Activated CD8-positive, alpha-beta memory T cell treated with anti-CD3 and anti-CD28 coated beads for 1 hour (primary cell): ENCODE data around the gene PDE9A.

ENCODE experiments used
- DNase-seq, 2 donors: peaks; one replicate each; pipeline ENCODE4 v3.0.0-alpha.2; 2020; ENCODE audit warnings: low read depth in 1 of 2; ENCODE audit errors: extremely low read depth in 1 of 2

PDE9A gene

DNA sequence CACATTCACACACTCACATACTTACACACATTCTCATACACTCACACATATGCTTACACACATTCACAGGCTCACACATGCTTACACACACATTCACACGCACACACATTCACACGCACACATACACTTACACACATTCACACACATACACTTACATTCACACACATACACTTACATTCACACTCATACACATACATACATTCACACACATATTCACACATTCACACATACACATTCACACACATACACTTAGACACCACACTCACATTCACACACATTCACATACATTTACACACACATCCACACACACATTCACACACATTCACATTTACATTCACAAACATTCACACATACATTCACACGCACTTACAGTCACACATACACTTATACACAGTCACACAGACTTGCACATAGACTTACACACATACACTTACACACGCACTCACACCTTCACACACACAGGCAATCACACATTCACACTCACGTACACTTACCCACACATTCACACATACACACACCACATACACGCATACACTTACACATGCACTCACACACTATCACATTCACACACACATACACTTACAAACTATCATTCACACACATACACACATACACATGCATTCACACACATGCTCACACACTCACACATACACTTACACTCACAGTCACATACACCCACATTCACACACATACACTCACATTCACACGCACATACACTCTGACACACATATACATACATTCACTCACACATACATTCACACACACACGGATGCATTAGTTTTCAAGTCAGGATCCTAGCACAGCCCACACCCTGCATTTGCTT, 16.8 kb downstream of the PDE9A start:
- DNase-seq, result no peak

DNA sequence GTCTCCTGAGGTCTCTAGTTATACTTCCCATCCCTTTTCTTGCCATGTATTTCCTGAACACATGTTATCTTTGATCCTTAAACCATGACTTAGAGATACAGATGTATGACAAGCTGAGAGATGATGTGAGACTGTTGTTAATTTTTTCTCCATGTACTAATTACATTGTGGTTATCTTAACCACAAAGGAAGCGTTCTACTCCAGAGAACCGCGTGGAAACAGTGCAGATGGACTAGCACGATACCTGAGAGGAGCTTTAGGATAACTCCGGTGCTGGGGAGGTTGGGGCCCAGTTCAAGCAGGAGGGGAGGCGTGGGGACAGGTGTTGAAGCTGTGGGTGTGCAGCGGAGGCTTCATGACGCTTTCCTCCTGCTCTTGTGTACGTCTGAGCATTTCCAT, 17.5 kb downstream of the PDE9A start:
- DNase-seq, result no peak

DNA sequence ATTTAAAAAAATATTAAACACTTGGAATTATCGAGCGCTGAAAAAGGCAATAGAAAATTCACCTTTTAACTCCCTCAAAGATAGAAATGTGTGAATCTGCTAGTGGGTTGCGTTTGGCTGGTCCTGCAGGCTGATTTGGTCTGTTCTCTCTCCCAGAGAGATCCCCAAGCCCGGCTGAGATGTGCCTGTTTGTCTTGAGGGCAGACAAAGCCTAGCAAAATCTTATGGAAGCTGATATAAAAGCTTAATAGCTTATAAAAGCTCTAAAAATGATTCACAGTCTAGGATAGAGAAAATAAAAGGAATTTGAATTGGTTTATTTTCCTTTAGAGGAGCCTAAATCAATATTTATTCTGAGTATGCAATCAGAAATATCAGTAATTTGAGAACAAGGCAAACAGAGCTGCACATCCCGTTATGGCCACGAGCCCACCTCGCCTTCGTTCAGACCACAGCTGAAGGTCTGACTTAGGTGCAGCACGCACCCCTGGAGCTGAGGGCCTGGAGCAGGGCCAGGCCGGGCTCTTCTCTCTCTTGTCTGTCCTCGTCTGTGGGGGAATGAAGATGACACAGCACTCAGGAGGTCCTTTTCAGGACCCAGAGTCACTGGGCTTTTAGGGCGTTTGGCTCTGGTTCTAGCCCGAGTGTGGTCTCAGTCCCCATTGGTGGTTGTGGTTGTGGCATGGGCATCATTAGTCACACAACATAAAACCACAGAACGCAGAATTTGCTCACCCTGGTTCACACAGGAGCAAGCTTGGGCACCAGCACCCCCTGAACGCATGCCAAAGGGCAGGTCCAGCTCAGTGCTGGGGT, 18.6 kb downstream of the PDE9A start:
- DNase-seq, result no peak

- no peak for DNase-seq
These were observed 19.5 kb downstream of the PDE9A start for GRCh38 chr21:42672699-42673458.

DNA sequence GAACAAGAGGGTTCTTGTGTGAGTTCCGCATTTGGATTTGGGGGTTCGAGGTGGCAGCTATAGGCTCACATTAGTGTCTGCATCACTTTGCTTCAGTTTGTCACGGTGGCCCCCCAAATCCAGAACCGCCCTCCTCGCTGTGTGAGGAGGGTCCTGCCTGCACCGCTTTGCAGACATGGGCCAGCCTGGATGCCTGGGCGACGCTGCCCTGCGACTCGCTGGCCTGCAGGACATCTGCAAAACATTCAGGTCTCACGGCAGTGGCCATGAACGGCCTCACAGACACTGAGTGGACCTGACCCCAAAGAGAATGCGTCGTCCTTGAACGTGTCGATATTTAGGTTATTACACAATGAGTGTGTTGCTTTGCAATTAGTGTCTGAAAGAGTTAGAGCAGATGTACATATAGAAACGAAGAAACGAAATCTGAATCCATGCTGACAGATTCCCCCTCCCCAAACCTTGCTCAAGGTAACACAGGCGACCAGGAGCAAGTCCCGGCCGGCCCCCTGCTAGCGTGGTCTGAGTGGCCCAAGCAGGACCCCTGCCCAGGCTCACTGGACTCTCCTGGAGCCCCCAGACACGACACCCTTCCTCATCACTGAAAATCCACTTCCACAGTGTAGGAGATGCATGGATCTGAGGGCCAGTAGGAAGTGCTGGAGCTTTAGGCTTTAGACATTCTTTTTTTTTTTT, 20.4 kb downstream of the PDE9A start:
- DNase-seq, result no peak

DNA sequence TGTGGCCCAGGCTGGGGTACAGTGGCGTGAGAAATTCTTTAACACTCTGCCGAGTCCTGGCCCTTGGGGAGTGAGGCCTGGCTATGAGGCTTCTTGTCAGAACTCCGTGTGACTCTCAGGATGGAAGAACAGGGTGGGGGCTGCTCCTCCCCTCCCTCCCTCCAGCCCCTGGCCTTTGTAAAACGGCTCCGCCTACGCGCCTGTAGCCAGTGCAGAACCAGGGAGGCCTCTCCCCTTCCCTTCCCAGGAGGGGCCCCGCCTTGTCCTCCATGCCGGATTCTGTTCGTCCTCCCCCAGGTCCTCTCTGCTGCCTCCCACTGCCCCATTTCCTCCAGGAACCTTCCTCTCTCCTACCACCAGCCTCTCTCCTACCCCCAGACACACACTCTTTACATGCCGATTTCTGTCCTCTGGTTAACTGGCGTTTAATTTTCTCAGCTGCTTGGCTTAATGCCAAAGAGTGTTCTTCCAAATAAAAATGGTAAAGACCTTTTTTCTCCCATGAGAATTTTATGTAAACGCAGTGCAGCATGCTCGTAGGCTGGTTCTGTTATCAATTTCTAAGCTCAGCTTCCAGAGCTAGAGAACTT, 21.0 kb downstream of the PDE9A start:
- no peak for DNase-seq

GRCh38 chr21:42675403-42675802, 22.0 kb downstream of the PDE9A start:
- no peak for DNase-seq

DNA sequence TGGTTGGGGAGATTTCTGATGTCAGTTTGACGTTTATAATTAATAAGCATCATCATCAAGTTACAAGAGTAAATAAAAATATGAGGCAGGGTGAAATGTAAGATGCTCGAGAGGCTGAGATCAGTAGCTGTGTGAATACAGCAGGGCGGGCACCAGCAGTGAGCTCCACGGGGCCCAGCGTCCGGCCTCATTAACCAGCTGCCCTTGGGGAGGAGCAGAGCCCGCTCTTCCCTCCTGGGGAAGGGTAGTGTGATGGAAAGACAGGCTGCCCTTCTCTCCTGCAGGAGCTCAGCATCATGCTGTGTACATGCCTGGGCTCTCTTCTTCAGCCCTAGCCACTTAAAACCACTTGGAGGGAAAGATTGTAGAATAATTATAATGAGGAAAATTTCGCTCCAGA, 23.4 kb downstream of the PDE9A start:
- no peak for DNase-seq

DNA sequence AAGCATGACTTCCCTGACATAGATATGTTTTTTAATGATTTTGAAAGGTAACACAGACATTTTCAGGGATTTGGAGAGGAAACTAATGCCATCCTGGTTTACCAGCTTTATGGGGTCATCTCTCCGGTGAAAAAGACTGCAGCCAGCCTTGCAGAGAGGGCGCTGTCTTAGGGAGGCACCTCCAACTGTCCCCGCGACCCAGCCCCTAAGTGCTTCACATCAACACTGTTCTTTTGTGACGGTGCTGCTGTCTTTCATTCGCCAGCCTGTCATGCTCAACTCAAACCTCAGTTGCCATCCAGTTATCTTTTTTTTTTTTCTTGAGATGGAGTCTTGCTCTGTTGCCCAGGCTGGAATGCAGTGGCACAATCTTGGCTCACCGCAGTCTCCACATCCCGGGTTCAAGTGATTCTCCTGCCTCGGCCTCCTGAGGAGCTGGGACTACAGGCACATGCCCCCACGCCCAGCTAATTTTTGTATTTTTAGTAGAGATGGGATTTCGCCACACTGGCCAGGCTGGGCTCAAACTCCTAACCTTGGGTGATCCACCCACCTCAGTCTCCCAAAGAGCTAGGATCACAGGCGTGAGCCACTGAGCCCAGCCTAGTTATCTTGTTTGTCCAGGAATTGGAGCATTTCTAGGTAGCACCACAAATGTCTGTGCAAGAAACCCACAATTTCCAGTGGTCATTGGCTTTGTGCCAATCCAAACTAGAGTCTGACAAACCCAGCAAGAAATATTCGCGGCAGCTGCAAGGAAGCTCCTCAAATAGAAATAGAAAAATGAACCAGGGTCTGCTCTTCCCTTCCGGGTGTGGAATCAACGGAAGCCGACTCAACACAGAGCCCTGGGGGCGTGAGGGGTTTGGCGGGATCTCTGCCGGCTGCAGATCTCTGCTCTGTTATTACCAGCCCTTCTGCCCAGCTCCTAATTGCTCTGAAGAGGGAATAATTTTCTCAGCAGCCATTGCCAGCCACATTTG, 24.2 kb downstream of the PDE9A start:
- no peak for DNase-seq

DNA sequence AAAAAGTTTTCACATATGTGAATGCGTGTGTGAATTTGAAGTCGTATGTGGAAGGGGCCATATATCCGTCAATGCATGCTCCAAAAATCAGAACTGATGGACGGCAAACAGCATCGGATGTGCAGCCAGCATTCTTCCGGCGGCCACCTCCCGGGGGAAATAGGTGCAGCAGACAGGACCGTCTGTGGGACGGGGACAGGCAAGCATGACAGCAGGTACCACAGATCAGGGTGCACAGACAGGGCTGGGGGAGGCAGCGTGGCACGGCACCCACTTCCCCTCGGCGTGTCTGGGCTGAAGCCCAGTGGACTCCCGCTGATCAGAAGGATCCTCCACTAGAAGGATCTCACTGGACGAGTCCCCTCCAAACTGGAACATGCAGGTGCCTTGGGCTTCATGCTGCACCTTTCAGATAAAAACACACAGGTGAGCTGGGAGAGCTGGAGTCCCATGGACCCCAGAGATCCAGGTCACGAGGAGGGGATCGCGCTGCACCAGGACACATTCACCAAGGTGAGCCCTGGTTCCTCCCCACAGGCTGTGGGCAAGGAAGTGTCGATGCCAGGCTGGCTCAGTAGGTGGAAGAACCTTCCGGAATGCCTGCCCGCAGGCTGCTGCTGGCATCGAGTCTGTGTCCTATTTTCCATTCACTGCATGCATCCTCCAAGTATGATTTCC, 25.3 kb downstream of the PDE9A start:
- DNase-seq, result no peak

- no peak for DNase-seq
These were observed 26.1 kb downstream of the PDE9A start for GRCh38 chr21:42679319-42680057.

DNA sequence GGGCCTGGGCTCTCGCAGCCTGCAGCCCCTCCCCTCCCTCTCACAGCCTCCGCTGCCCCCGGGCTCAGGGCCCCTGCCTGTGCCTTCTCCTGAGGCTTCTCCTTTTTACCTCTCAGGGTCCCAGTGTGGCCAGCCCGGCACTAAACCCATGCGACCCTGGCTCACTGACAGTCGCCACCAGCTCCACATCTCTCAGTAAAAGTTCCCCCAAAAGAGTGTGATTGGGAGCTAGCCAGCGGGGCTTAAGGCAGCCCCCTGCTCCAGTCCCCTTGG, 26.6 kb downstream of the PDE9A start:
- no peak for DNase-seq

GRCh38 chr21:42680429-42680828, 27.0 kb downstream of the PDE9A start:
- no peak for DNase-seq

DNA sequence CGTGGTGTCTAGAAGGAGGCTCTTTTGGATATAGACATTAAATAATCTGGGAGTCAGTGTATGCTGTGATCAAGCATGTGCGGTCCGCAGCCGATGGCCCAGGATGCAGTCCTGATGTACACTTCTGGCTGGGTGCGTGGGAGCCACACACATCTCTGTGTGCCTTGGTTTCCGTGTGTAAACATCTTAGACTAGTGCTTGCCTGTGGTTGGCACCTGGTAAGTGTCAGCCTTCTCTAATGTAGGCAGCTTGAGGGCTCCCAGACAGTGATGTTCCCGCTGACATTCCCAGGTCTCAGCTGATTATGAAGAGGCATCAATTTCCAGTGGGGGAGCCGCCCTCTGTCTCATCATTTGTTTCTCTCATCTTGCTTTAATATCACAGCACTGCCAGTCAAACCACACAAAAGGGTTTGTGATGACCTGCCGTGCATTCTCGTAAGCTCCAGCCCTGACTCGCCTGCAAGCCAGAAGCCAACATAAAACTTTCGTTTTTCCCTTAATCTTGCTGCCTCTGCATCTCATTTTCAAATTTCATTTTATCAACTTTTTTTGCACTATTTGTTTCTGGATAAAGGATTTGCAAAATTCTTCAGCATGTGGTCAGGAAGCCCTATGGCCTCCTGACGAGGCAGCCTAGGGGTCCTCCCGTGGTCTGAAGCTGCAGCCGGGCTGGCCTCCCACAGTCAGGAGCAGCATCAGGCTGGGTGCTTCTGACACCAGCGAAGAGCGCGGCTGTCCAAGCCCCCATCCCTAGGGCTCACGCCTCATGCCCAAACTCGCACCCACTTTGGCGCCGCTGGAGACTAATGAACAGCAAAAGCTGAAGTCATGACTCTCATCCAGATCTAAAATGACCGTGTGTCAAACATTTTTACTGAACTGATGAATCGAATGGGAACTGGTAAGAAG, 28.1 kb downstream of the PDE9A start:
- no peak for DNase-seq

DNA sequence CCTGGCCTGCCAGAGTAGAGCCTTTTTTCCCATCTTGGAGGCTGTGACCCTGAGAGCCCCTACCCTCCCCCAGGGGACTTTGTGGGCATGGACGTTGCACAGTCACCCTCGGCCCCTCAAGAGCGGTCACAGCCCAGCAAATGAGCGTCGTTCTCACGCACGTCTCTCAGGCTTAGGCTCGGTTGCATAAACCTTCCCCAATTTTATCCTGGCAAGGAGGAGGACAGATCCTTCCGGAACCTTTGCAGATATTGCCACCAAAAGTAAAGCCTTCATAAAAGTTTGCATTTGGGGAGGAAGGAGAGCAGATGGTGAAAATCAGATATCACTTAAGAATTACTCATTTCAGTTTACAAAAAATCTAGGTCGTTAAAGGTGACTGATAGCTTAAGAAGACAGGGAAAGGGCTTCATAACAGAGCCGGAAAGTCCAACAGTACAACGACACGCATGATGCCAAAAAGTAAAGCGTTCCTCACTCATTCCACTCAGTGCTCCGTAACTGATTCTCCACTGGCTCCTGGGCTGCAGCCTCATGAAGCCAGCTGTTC, 29.3 kb downstream of the PDE9A start:
- DNase-seq, result no peak

GRCh38 chr21:42683371-42684108, 30.1 kb downstream of the PDE9A start:
- no peak for DNase-seq
